HCT116 (cell line): ENCODE measurements around the gene TAGLN. TPM values are rescaled to one million over a fixed set of nuclear protein-coding genes. Genes with fewer than 3 reads are reported as not detected.

Source experiments
- ATAC-seq: fragments of 200-7000 bp; cut with Tn5 transposase; 2 replicates; pipeline ENCODE4 v1.9.1; 2020; ENCODE audit warnings: mild to moderate bottlenecking, moderate library complexity
- BruUV-seq: library from RNA; stranded (reverse); fragments of 400-500 nt; replicated peaks from 2 replicates; lab custom pipeline; 2021; lab: Mats Ljungman, UMichigan
- CTCF ChIA-PET: fragments of 300-600 bp; sonication (Branson Sonifier 250); formaldehyde crosslinking; loops from one replicate; lab custom pipeline; 2021; ENCODE audit warnings: antibody characterized with exemption; lab: Charles Lee
- POLR2A ChIA-PET: fragments of 300-600, 350-600 bp; sonication (Branson Sonifier 250); formaldehyde crosslinking; loops from one replicate; lab custom pipeline; 2021; ENCODE audit warnings: antibody characterized with exemption; lab: Charles Lee
- RAD21 ChIA-PET, 2 experiments: fragments of 300-600 bp; sonication (Branson Sonifier 250); formaldehyde crosslinking; loops; one replicate each; lab custom pipeline; 2023; ENCODE audit warnings: low total read pairs in 2 of 2; ENCODE audit not compliant: uncharacterized antibody in 2 of 2, unreplicated experiment in 2 of 2, low non-redundant PET in 1 of 2; lab: Charles Lee
- DNase-seq: peaks from one replicate; pipeline ENCODE4 v3.0.0-alpha.2; 2010; ENCODE audit warnings: low read depth, low spot score
- H2AFZ ChIP-seq: fragments of 200-600 bp; shearing (Covaris generic), sonication (generic); 2 replicates; pipeline ENCODE4 v1.6.1; 2017; ENCODE audit warnings: low read depth, mixed run types, mixed read lengths, antibody characterized with exemption, low read length; ENCODE audit not compliant: poor library complexity, severe bottlenecking
- H3K27ac ChIP-seq: 2 replicates; pipeline ENCODE4 v1.5.1; 2012; ENCODE audit warnings: low read depth, low read length
- H3K27me3 ChIP-seq: fragments of 200-600 bp; sonication (generic); 2 replicates; pipeline ENCODE4 v1.6.1; 2016; ENCODE audit warnings: mixed run types, low read length, mixed read lengths; ENCODE audit not compliant: insufficient read depth
- H3K36me3 ChIP-seq, 2 experiments: fragments of 200-500 bp in 1 of 2; fragments of 200-600 bp in 1 of 2; sonication (Bioruptor generic) in 1 of 2; sonication (generic) in 1 of 2; 2 replicates each; pipeline versions ENCODE4 v1.5.1 to v1.6.1; 2014 to 2016; ENCODE audit warnings: low read length in 2 of 2, inconsistent platforms in 1 of 2, mixed read lengths in 1 of 2, mixed run types in 1 of 2; ENCODE audit not compliant: insufficient read depth in 2 of 2, control insufficient read depth in 1 of 2
- H3K4me1 ChIP-seq, 2 experiments: fragments of 200-600 bp in 1 of 2; sonication (generic) in 1 of 2; 2 replicates each; pipeline versions ENCODE4 v1.5.1 to v1.6.1; 2012 to 2017; ENCODE audit warnings: low read length in 2 of 2, inconsistent platforms in 1 of 2, mild to moderate bottlenecking in 1 of 2, mixed read lengths in 1 of 2, mixed run types in 1 of 2, moderate library complexity in 1 of 2; ENCODE audit not compliant: insufficient read depth in 2 of 2, control insufficient read depth in 1 of 2
- H3K4me2 ChIP-seq: fragments of 200-600 bp; sonication (generic); 2 replicates; pipeline ENCODE4 v1.6.1; 2017; ENCODE audit warnings: mixed run types, low read length, mixed read lengths
- H3K4me3 ChIP-seq, 2 experiments: fragments of 200-600 bp in 1 of 2; sonication (generic) in 1 of 2; replicated peaks in 1 of 2; 2 replicates each; pipeline ENCODE4 v1.5.1; 2011 to 2016; ENCODE audit warnings: low read length in 2 of 2, control low read depth in 1 of 2, low read depth in 1 of 2, mild to moderate bottlenecking in 1 of 2, mixed read lengths in 1 of 2, mixed run types in 1 of 2
- H3K79me2 ChIP-seq: fragments of 200-600 bp; sonication (generic); 2 replicates; pipeline ENCODE4 v1.6.1; 2017; ENCODE audit warnings: mild to moderate bottlenecking, mixed run types, low read length, moderate library complexity, mixed read lengths; ENCODE audit not compliant: insufficient read depth
- H3K9ac ChIP-seq: fragments of 200-600 bp; sonication (generic); 2 replicates; pipeline ENCODE4 v1.6.1; 2016; ENCODE audit warnings: low read length, mixed read lengths
- H3K9me2 ChIP-seq: fragments of 200-600 bp; sonication (generic), shearing (Covaris generic); 2 replicates; pipeline ENCODE4 v1.6.1; 2017; ENCODE audit warnings: mixed run types, mild to moderate bottlenecking, moderate library complexity; ENCODE audit not compliant: insufficient read depth
- H3K9me3 ChIP-seq, 2 experiments: fragments of 200-500 bp in 1 of 2; fragments of 200-600 bp in 1 of 2; sonication (Bioruptor generic) in 1 of 2; sonication (generic) in 1 of 2; 2 replicates each; pipeline ENCODE4 v1.6.1; 2014 to 2017; ENCODE audit warnings: low read length in 2 of 2, mixed read lengths in 2 of 2, inconsistent platforms in 1 of 2, low read depth in 1 of 2, mild to moderate bottlenecking in 1 of 2, mixed run types in 1 of 2, moderate library complexity in 1 of 2; ENCODE audit not compliant: control insufficient read depth in 1 of 2, insufficient read depth in 1 of 2
- H4K20me1 ChIP-seq: fragments of 200-600 bp; sonication (generic), shearing (Covaris generic); 2 replicates; pipeline ENCODE4 v1.6.1; 2017; ENCODE audit warnings: mixed run types, mild to moderate bottlenecking, moderate library complexity; ENCODE audit not compliant: insufficient read depth
- CBX3 ChIP-seq: IDR thresholded peaks from 2 replicates; pipeline ENCODE4 v1.6.1; 2012; ENCODE audit warnings: low read depth
- POLR2A ChIP-seq: IDR thresholded peaks from 2 replicates; pipeline ENCODE4 v1.7.0; 2011; ENCODE audit warnings: borderline replicate concordance; ENCODE audit not compliant: insufficient read depth, insufficient read length; ENCODE audit errors: extremely low read depth
- RAD21 ChIP-seq: IDR thresholded peaks from 2 replicates; pipeline ENCODE4 v1.6.1; 2012; ENCODE audit warnings: low read depth, mild to moderate bottlenecking
- SIN3A ChIP-seq: IDR thresholded peaks from 2 replicates; pipeline ENCODE4 v1.6.1; 2012; ENCODE audit warnings: low read depth
- TCF7L2 ChIP-seq: IDR thresholded peaks from 2 replicates; pipeline ENCODE4 v1.7.0; 2011; ENCODE audit warnings: borderline replicate concordance, inconsistent platforms; ENCODE audit not compliant: insufficient read depth, insufficient read length; ENCODE audit errors: extremely low read depth
- YY1 ChIP-seq: IDR thresholded peaks from 2 replicates; pipeline ENCODE4 v1.6.1; 2011; ENCODE audit warnings: low read length, low read depth, moderate library complexity, mild to moderate bottlenecking; ENCODE audit not compliant: insufficient replicate concordance; ENCODE audit errors: extremely low read depth
- intact Hi-C: fragments of 100-400 bp; cut with micrococcal nuclease; formaldehyde crosslinking; loops from 2 replicates; pipeline ENCODE4 v1.10.0; 2022
- total RNA-seq: library from RNA; stranded (reverse); gene quantifications from one replicate; pipeline ENCODE4 v1.2.1, GENCODE V29; 2021; ENCODE audit not compliant: unreplicated experiment
- TF ChIP-seq, protein P1 (sequence below): IDR thresholded peaks from 2 replicates; pipeline ENCODE4 v1.6.1; 2012; ENCODE audit warnings: low read depth
- TF ChIP-seq, protein P2 (sequence below): IDR thresholded peaks from 2 replicates; pipeline ENCODE4 v1.6.1; 2012
- TF ChIP-seq, protein P3 (sequence below), 3 experiments: fragments of 200-600 bp in 1 of 3; sonication (generic) in 1 of 3; IDR thresholded peaks in 2 of 3; conservative IDR thresholded peaks in 1 of 3; 2 replicates each; pipeline ENCODE4 v1.5.1; 2012 to 2017; ENCODE audit warnings: low read depth in 2 of 3, low read length in 2 of 3, antibody characterized with exemption in 1 of 3, borderline replicate concordance in 1 of 3, control low read depth in 1 of 3, mild to moderate bottlenecking in 1 of 3, mixed read lengths in 1 of 3, mixed run types in 1 of 3, moderate library complexity in 1 of 3; ENCODE audit not compliant: insufficient read depth in 1 of 3

The TAGLN gene
- total RNA-seq, 1 experiment from 2014 or later: 10.0 TPM

- intact Hi-C loops: loop anchor here (1.0 kb wide), 1 partner anchor 45 kb away; no protein-coding TSS in a partner anchor
- Histone ChIP-seq H3K36me3 (no peaks in the 10 kb centered on the region; a peak in 2 of 4 replicates), H3K9me3 (no peaks in the 10 kb centered on the region), H4K20me1 (no peaks in the 10 kb centered on the region), H3K4me2 (peak overlapping the region; percentile 89), H3K4me1 (peaks cover 24 to 37% of the 10 kb centered on the region in 2 experiments), H3K27ac (peak overlapping the region; percentile 45; the same call in 1 of the 2 replicates), H2AFZ (no peak overlapping the region), H3K27me3 (no peaks in the 10 kb centered on the region), H3K4me3 (no peak overlapping the region)
- POLR2A ChIA-PET: no interaction called here
- peak; percentile 81 for DNase-seq
- BruUV-seq: no TSS peak
- TF ChIP-seq, protein P1, sequence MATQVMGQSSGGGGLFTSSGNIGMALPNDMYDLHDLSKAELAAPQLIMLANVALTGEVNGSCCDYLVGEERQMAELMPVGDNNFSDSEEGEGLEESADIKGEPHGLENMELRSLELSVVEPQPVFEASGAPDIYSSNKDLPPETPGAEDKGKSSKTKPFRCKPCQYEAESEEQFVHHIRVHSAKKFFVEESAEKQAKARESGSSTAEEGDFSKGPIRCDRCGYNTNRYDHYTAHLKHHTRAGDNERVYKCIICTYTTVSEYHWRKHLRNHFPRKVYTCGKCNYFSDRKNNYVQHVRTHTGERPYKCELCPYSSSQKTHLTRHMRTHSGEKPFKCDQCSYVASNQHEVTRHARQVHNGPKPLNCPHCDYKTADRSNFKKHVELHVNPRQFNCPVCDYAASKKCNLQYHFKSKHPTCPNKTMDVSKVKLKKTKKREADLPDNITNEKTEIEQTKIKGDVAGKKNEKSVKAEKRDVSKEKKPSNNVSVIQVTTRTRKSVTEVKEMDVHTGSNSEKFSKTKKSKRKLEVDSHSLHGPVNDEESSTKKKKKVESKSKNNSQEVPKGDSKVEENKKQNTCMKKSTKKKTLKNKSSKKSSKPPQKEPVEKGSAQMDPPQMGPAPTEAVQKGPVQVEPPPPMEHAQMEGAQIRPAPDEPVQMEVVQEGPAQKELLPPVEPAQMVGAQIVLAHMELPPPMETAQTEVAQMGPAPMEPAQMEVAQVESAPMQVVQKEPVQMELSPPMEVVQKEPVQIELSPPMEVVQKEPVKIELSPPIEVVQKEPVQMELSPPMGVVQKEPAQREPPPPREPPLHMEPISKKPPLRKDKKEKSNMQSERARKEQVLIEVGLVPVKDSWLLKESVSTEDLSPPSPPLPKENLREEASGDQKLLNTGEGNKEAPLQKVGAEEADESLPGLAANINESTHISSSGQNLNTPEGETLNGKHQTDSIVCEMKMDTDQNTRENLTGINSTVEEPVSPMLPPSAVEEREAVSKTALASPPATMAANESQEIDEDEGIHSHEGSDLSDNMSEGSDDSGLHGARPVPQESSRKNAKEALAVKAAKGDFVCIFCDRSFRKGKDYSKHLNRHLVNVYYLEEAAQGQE: no peak
- TF ChIP-seq, protein P2, sequence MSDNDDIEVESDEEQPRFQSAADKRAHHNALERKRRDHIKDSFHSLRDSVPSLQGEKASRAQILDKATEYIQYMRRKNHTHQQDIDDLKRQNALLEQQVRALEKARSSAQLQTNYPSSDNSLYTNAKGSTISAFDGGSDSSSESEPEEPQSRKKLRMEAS: peak; percentile 97
- TF ChIP-seq CBX3 (0 out of 2 replicates have a peak, but pooled peaks have one; percentile 46), TCF7L2 (no peak), RAD21 (peak; percentile 76), SIN3A (no peak), YY1 (peak; percentile 65), POLR2A (no peak)
- TF ChIP-seq, protein P3, sequence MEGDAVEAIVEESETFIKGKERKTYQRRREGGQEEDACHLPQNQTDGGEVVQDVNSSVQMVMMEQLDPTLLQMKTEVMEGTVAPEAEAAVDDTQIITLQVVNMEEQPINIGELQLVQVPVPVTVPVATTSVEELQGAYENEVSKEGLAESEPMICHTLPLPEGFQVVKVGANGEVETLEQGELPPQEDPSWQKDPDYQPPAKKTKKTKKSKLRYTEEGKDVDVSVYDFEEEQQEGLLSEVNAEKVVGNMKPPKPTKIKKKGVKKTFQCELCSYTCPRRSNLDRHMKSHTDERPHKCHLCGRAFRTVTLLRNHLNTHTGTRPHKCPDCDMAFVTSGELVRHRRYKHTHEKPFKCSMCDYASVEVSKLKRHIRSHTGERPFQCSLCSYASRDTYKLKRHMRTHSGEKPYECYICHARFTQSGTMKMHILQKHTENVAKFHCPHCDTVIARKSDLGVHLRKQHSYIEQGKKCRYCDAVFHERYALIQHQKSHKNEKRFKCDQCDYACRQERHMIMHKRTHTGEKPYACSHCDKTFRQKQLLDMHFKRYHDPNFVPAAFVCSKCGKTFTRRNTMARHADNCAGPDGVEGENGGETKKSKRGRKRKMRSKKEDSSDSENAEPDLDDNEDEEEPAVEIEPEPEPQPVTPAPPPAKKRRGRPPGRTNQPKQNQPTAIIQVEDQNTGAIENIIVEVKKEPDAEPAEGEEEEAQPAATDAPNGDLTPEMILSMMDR (IDR thresholded peaks at IDR 0.05 in 2 of 3, conservative IDR thresholded peaks at IDR 0.05 in 1 of 3; ENCODE audit: borderline replicate concordance in 1 of 3, insufficient read depth in 1 of 3, low read depth in 2 of 3, low read length in 2 of 3): peak; percentile 66 to 100 (median 73)
- TF ChIP-seq, all 23 proteins: peak for 5
- ChIA-PET CTCF (interaction anchor here (0.6 to 5.3 kb wide), 10 partner anchors 8 to 445 kb away, joined by 3 to 30 read pairs (median 4); partner anchors contain the start of gene PAFAH1B2), RAD21 (interaction anchor here in 1 of 2 experiments (1.0 kb wide), 1 partner anchor 46 kb away, joined by 3 read pairs; no protein-coding TSS in a partner anchor)
- Histone ChIP-seq H3K9ac (peak overlapping the region; percentile 50), H3K79me2 (no peaks in the 10 kb centered on the region), H3K9me2 (no peaks in the 10 kb centered on the region)
- peak; percentile 72 for ATAC-seq
Observed at GRCh38 chr11:117180661-117181585, 18.2 kb upstream of the TAGLN start.
